Stimulated activated CD4-positive, alpha-beta T cell treated with anti-CD3 and anti-CD28 coated beads, Interleukin-15, amount 100 ng/mL, for 24 hours (primary cell): ENCODE data around the gene PRSS12.
"Not testable (repeated sequence)": the region's sequence is repeated elsewhere in the genome, so short reads cannot be mapped to it uniquely, and the experiment has no call there.

Experiments used
- DNase-seq: peaks from one replicate; pipeline ENCODE4 v3.0.0-alpha.2; 2020

Gene PRSS12

DNA sequence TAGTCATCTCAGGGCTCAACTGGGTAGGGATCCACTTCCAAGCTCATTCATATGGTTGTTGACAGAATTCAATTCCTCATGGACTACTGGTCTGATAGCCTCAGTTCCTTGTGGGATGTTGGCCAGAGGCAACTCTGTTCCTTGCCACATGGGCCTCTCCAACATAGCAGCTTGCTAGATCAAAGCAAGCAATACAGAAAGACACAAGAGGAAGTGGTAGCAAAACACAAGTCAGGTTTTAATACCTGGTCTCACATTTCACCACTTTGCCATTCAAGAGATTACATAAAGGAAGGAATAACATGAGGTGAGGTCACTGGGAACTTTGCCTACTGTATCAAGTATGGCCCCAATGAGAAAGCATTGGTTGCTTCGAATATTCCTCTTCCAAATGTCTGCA lies 79.2 kb downstream of the PRSS12 start:
- no peak for DNase-seq

GRCh38 chr4:118271788-118272187 lies 81.0 kb downstream of the PRSS12 start:
- no peak for DNase-seq

DNA sequence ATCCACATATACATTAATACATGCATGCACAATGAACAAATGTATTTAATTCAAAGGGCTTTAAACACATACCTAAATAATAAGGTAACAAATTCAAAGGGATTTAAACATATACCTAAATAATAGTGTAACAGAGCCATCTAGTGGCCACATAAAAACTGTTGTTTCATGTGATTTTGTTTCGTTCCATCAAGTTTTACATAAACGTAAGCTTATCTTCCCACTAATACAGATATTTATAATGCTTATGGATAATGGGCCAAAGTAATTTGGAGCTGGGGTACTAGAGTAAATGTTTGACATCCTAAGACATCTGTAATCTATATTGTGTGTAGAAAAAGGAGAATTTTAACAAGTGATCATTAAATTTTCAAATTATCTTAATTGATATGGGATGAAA lies 82.3 kb downstream of the PRSS12 start:
- no peak for DNase-seq

- DNase-seq: no peak
Observed at GRCh38 chr4:118268780-118269179, 84.0 kb downstream of the PRSS12 start.

DNA sequence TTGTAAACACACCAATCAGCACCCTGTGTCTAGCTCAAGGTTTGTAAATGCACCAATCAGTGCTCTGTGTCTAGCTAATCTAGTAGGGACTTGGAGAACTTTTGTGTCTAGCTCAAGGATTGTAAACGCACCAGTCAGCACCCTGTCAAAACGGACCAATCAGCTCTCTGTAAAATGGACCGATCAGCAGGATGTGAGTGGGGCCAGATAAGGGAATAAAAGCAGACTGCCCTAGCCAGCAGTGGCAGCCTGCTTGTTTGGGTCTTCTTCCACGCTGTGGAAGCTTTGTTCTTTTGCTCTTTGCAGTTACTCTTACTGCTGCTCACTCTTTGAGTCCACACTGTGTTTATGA lies 86.7 kb downstream of the PRSS12 start:
- DNase-seq: not testable (repeated sequence)

GRCh38 chr4:118265312-118266144 lies 87.3 kb downstream of the PRSS12 start:
- peak; percentile 59 for DNase-seq

GRCh38 chr4:118264096-118264495 lies 88.7 kb downstream of the PRSS12 start:
- no peak for DNase-seq

DNA sequence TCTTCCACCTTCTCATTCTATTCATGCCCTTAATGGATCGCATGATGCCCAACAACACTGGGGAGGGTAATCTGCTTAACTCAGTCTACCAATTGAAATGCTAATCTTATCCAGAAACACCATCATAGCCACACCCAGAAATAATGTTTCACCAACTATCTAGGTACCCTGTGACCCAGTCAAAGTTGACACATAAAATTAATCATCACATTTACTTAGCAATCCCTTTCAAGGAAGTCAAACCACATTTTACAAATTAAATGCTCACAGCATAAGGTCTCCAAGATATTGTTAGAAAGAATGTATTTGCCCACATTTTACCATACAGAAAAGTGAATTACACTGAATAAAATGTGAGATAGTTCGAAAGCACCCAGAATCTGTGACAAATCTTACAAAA lies 92.5 kb downstream of the PRSS12 start:
- no peak for DNase-seq

DNA sequence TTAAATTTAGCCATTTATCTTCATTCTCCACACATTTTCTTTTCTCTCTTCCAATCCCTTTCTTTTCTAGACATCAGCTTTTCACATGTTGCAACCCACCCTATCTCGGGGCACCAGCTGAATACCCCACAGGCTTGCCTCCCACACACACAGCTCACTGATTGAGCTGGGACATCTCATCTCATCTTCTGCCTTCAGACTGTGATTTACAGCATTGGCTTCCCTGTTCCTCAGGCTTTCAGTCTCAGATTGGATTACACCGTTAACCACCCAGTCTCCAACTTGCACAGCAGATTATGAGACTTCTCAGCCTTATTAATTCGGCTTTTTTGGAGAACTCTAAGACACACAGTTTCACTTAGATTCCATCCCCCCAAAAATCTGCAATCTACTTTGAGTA lies 93.7 kb downstream of the PRSS12 start:
- no peak for DNase-seq

DNA sequence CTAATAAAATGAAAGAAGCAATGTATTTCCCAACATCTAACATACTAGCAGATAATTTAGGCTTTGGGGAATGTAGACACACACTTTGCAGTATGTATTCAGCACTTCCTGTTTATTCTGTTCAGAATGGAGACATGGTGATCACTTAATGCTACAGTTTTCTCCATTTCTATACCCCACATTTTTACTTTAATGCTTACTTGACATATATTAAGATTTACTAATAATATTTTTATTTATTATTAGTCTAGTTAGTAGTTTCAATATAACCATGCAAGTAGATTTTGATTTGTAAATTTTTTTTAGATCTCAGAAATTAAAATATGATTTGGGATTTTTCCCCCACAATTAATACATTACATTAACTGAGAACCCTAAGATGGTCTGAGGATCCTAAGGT lies 98.4 kb downstream of the PRSS12 start:
- DNase-seq: no peak

DNA sequence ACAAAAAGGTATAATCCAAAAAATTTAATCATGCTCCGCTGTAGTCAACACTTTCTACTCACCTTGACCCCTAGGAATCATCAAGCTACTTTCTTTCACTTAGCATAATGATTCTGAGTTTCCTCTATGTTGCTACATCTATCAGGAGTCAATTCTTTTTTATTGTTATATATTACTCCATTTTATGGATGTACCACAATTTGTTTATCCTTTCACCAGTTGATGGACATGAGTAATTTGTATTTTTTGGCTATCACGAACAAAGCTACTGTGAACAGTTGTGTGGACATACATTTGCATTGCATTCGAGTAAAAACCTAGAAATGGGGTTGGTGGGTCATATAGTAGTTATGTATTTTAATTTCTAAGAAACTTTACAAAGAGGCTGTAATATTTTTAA lies 102.9 kb downstream of the PRSS12 start:
- no peak for DNase-seq

DNA sequence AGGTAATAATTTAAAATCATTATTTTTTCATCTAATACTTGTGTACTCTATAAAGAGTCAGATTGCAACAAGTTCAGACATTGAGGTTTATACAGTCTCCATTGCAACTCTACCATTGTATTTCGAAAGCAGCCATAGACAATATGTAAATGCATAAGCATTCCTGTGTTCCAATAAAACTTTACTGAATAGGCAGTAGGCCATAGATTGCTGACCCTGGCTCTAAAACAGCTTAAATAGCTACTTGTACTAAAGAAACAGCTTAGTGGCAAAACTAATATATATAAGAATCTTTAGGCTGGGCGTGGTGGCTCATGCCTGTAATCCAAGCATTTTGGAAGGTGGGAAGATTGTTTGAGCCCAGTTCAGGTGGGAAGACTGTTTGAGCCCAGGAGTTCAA lies 115.3 kb downstream of the PRSS12 start:
- DNase-seq: no peak

GRCh38 chr4:118235566-118236120 lies 117.2 kb downstream of the PRSS12 start:
- no peak for DNase-seq
